ENCODE results near the gene ELOVL2.
A peak's percentile ranks its signal among the peaks of the same experiment; 100 is the strongest.

Gene ELOVL2

GRCh38 chr6:11056871-11057270, 12.8 kb upstream of the ELOVL2 start:
- no peak for DNase-seq

- DNase-seq, result no peak
These were observed 11.1 kb upstream of the ELOVL2 start for GRCh38 chr6:11055127-11055627.

GRCh38 chr6:11054722-11055121, 10.6 kb upstream of the ELOVL2 start:
- DNase-seq, result no peak

- no peak for DNase-seq
These were observed 9.2 kb upstream of the ELOVL2 start for GRCh38 chr6:11053307-11053706.

GRCh38 chr6:11050731-11051130, 6.6 kb upstream of the ELOVL2 start:
- no peak for DNase-seq

- no peak for DNase-seq
These were observed 635 bp upstream of the ELOVL2 start for GRCh38 chr6:11044712-11045167.

GRCh38 chr6:11043378-11043960, 636 bp downstream of the ELOVL2 start:
- no peak for DNase-seq

- DNase-seq, result peak; percentile 40
These were observed 1.2 kb downstream of the ELOVL2 start for GRCh38 chr6:11042750-11043377.

- no peak for DNase-seq
These were observed 1.9 kb downstream of the ELOVL2 start for GRCh38 chr6:11042025-11042749.

GRCh38 chr6:11040134-11040533, 4.0 kb downstream of the ELOVL2 start:
- DNase-seq, result no peak

GRCh38 chr6:11039040-11039439, 5.1 kb downstream of the ELOVL2 start:
- no peak for DNase-seq

- DNase-seq, result no peak
These were observed 7.1 kb downstream of the ELOVL2 start for GRCh38 chr6:11036977-11037430.

- DNase-seq, result no peak
These were observed 7.8 kb downstream of the ELOVL2 start for GRCh38 chr6:11036351-11036740.

- no peak for DNase-seq
These were observed 8.3 kb downstream of the ELOVL2 start for GRCh38 chr6:11035616-11036350.

- DNase-seq, result no peak
These were observed 10.3 kb downstream of the ELOVL2 start for GRCh38 chr6:11033825-11034224.

GRCh38 chr6:11030904-11031303, 13.2 kb downstream of the ELOVL2 start:
- DNase-seq, result no peak

GRCh38 chr6:11028959-11029358, 15.1 kb downstream of the ELOVL2 start:
- DNase-seq, result no peak

GRCh38 chr6:11027565-11028110, 16.5 kb downstream of the ELOVL2 start:
- DNase-seq, result no peak

GRCh38 chr6:11025921-11026635, 18.0 kb downstream of the ELOVL2 start:
- DNase-seq, result no peak

- DNase-seq, result no peak
These were observed 19.0 kb downstream of the ELOVL2 start for GRCh38 chr6:11025130-11025529.

GRCh38 chr6:11023032-11023431, 21.1 kb downstream of the ELOVL2 start:
- DNase-seq, result no peak

- DNase-seq, result no peak
These were observed 22.4 kb downstream of the ELOVL2 start for GRCh38 chr6:11021714-11022113.

Data from NCI-H2171 treated with DMSO at 0.1 percent for 48 hours (cell line).